ENCODE data around the gene LNX1.

DNA sequence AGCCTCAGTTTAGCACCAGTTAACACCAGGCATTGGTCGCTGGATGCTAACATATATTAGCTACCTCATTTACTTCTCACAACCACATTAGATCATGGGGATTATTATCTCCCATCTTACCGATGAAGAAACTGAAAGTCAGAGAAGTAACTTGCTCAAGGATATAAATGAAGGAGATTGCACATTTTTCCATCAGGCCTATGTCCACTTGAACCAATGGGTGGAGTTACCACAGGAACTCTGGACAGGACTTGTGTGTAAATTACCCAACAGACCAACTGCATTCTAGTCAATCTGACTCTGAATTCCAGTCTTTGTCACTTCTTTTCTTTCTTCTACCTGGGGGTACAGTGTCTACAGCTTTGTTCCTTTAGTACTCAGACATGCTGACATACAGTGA is 1.8 kb downstream of the LNX1 start:
- TF ChIP-seq EP300 (IDR thresholded peaks at IDR 0.05; ENCODE audit: borderline replicate concordance in 1 of 2, low read depth in 2 of 2, low read length in 2 of 2) (no peak), TAF1 (IDR thresholded peaks at IDR 0.05; ENCODE audit: low read depth, low read length) (no peak), CHD2 (IDR thresholded peaks at IDR 0.05; ENCODE audit: low read length) (no peak)
- TF ChIP-seq, protein P1, sequence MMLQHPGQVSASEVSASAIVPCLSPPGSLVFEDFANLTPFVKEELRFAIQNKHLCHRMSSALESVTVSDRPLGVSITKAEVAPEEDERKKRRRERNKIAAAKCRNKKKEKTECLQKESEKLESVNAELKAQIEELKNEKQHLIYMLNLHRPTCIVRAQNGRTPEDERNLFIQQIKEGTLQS (IDR thresholded peaks at IDR 0.05; ENCODE audit: insufficient read depth, low read depth, low read length): no peak
- TF ChIP-seq, protein P2, sequence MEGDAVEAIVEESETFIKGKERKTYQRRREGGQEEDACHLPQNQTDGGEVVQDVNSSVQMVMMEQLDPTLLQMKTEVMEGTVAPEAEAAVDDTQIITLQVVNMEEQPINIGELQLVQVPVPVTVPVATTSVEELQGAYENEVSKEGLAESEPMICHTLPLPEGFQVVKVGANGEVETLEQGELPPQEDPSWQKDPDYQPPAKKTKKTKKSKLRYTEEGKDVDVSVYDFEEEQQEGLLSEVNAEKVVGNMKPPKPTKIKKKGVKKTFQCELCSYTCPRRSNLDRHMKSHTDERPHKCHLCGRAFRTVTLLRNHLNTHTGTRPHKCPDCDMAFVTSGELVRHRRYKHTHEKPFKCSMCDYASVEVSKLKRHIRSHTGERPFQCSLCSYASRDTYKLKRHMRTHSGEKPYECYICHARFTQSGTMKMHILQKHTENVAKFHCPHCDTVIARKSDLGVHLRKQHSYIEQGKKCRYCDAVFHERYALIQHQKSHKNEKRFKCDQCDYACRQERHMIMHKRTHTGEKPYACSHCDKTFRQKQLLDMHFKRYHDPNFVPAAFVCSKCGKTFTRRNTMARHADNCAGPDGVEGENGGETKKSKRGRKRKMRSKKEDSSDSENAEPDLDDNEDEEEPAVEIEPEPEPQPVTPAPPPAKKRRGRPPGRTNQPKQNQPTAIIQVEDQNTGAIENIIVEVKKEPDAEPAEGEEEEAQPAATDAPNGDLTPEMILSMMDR (IDR thresholded peaks at IDR 0.05; ENCODE audit: control extremely low read depth in 1 of 3, insufficient read depth in 1 of 3, low read depth in 1 of 3, low read length in 3 of 3): no peak

All from H1 (cell line).